GM18511 (cell line): Measurements from ENCODE around the gene EFHB.
"Not testable (repeated sequence)": the region's sequence is repeated elsewhere in the genome, so short reads cannot be mapped to it uniquely, and the experiment has no call there.

Experiments used
- ATAC-seq: cut with Tn5 transposase; IDR thresholded peaks from one replicate; pipeline ENCODE4 v1.9.1; 2021; ENCODE audit warnings: mild to moderate bottlenecking, moderate library complexity; ENCODE audit not compliant: unreplicated experiment

EFHB gene

GRCh38 chr3:19934098-19934566 lies at the start of gene EFHB:
TSS of gene EFHB (minus strand) at chr3:19934217. CDS start at chr3:19934018, 199 bp downstream.
- no peak for ATAC-seq

- no peak for ATAC-seq
Measured at GRCh38 chr3:19972054-19972453, 38.0 kb upstream of the EFHB start.

- ATAC-seq = no peak
Measured at GRCh38 chr3:19970327-19970726, 36.3 kb upstream of the EFHB start.

- no peak for ATAC-seq
Measured at GRCh38 chr3:19967812-19968211, 33.8 kb upstream of the EFHB start.

- ATAC-seq = no peak
Measured at GRCh38 chr3:19967208-19967607, 33.2 kb upstream of the EFHB start.

GRCh38 chr3:19961960-19962359 lies 27.9 kb upstream of the EFHB start:
- ATAC-seq = no peak

- ATAC-seq = no peak
Measured at GRCh38 chr3:19960696-19961095, 26.7 kb upstream of the EFHB start.

- ATAC-seq = no peak
Measured at GRCh38 chr3:19959505-19959904, 25.5 kb upstream of the EFHB start.

GRCh38 chr3:19957354-19957753 lies 23.3 kb upstream of the EFHB start:
- ATAC-seq = not testable (repeated sequence)

- no peak for ATAC-seq
Measured at GRCh38 chr3:19954676-19955075, 20.7 kb upstream of the EFHB start.

- ATAC-seq = no peak
Measured at GRCh38 chr3:19950316-19950715, 16.3 kb upstream of the EFHB start.

- no peak for ATAC-seq
Measured at GRCh38 chr3:19948226-19948591, 14.2 kb upstream of the EFHB start.

- ATAC-seq = peak; percentile 31
Measured at GRCh38 chr3:19947549-19948225, 13.7 kb upstream of the EFHB start.

- peak; percentile 95 for ATAC-seq
Measured at GRCh38 chr3:19946832-19947548, 13.0 kb upstream of the EFHB start, which contains the start of gene RAB5A. TSS of gene RAB5A (plus strand) at chr3:19947097. CDS start at chr3:19950899, 3,802 bp downstream.

- ATAC-seq = peak; percentile 3
Measured at GRCh38 chr3:19945969-19946831, 12.2 kb upstream of the EFHB start.

- ATAC-seq = no peak
Measured at GRCh38 chr3:19945534-19945933, 11.5 kb upstream of the EFHB start.

GRCh38 chr3:19940643-19941042 lies 6.6 kb upstream of the EFHB start:
- ATAC-seq = no peak

- ATAC-seq = no peak
Measured at GRCh38 chr3:19938295-19938627, 4.2 kb upstream of the EFHB start.

- no peak for ATAC-seq
Measured at GRCh38 chr3:19937459-19938294, 3.7 kb upstream of the EFHB start.

- ATAC-seq = no peak
Measured at GRCh38 chr3:19932422-19932821, 1.6 kb downstream of the EFHB start.

- peak; percentile 55 for ATAC-seq
Measured at GRCh38 chr3:19931767-19932188, 2.2 kb downstream of the EFHB start.
